OCI-LY1 (cell line): ENCODE data around the gene SAMD8.

Experiments
- EZH2 ChIP-seq: fragments of 200-600 bp; sonication (generic), shearing (Covaris generic); IDR thresholded peaks from 2 replicates; pipeline ENCODE4 v1.8.0; 2017; ENCODE audit warnings: borderline replicate concordance, mixed run types, mild to moderate bottlenecking, antibody characterized with exemption, low read length, moderate library complexity, mixed read lengths
- TF ChIP-seq, protein P1 (sequence below): fragments of 200-600 bp; sonication (generic), shearing (Covaris generic); IDR thresholded peaks from 2 replicates; pipeline ENCODE4 v1.5.1; 2017; ENCODE audit warnings: mild to moderate bottlenecking, antibody characterized with exemption, low read length, moderate library complexity, mixed read lengths

DNA sequence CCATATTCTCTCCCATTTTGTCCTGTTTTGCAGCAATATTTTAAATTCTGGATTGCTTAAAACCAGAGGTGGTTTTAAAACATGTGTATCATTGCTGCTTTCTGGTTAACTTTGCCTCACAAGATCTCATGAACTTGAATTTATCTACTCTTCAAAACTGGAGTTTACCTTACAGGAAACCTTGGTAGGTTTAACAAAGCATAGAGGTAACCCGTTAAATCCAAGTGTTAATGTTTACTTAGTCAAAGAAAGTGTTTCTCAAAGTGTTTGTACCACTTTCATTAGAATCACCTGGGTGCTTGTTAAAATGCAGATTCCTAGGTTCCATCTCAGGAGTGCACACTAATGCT lies 55.1 kb downstream of the SAMD8 start:
- TF ChIP-seq, protein P1, sequence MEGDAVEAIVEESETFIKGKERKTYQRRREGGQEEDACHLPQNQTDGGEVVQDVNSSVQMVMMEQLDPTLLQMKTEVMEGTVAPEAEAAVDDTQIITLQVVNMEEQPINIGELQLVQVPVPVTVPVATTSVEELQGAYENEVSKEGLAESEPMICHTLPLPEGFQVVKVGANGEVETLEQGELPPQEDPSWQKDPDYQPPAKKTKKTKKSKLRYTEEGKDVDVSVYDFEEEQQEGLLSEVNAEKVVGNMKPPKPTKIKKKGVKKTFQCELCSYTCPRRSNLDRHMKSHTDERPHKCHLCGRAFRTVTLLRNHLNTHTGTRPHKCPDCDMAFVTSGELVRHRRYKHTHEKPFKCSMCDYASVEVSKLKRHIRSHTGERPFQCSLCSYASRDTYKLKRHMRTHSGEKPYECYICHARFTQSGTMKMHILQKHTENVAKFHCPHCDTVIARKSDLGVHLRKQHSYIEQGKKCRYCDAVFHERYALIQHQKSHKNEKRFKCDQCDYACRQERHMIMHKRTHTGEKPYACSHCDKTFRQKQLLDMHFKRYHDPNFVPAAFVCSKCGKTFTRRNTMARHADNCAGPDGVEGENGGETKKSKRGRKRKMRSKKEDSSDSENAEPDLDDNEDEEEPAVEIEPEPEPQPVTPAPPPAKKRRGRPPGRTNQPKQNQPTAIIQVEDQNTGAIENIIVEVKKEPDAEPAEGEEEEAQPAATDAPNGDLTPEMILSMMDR = no peak
- no peak for TF ChIP-seq EZH2
